ENCODE data around the gene DYRK3. TPM values are rescaled to one million over a fixed set of nuclear protein-coding genes. Genes with fewer than 3 reads are reported as not detected.

Gene DYRK3
- total RNA-seq (ENCODE audit: low replicate concordance) = 21.9 and 22.7 TPM in 2 replicates

DNA sequence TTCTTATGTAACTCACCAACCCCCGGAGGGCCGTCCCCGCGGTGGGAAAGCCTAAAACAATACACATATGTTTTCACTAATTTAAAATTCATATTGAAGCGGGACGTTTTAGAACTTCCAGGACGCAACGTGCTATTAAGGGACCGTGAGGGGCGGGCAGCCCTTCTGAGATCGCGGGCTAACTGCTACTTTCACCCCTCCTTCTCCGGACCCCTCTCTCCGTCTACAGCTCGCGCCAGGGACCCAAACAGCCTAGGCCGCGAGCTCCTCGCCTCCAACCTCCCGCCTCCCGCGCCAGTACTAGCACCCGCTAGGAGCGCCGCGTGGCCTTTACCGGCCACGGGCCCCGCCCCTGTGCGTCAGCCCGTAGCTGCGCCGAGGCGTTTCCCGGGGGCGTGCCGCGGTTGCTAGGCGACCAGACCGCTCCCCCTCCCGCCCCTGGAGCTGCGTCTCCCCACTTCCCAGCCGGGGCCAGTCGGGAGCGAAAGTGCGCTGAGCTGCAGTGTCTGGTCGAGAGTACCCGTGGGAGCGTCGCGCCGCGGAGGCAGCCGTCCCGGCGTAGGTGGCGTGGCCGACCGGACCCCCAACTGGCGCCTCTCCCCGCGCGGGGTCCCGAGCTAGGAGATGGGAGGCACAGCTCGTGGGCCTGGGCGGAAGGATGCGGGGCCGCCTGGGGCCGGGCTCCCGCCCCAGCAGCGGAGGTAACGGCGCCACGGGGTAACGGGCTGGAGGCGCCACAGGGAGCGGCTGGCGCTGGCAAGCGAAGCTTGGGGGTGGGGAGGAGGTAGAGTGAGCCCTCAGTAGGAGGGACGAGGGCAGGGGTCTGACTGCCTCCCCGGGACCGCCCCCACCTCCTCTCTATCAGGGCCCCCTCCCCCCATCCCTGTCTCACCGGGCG is at the start of gene DYRK3:
Gene DYRK3 (plus strand): TSS at position 457 of the 898 bp plus-strand sequence. CDS start 168 bp downstream, at position 625.
- Histone ChIP-seq H3F3A (ENCODE audit: low read depth) (peaks cover 22% of the 10 kb centered on the region), H3K4me1 (peaks cover 23% of the 10 kb centered on the region), H3K4me3 (peak within 1 kb of the TSS; percentile 80), H3K27ac (no peak within 1 kb of the TSS), H3K9me3 (ENCODE audit: low read depth) (no peaks in the 10 kb centered on the region), H3K36me3 (no peaks in the 10 kb centered on the region), H3K79me2 (ENCODE audit: low read depth) (no peaks in the 10 kb centered on the region), H4K20me1 (ENCODE audit: low read depth) (no peaks in the 10 kb centered on the region), H3K9ac (no peak within 1 kb of the TSS), H3K27me3 (peaks cover 6% of the 10 kb centered on the region), H2AFZ (replicated peaks) (peak within 1 kb of the TSS; percentile 93), H3K4me2 (peak within 1 kb of the TSS; percentile 77)
- Mint-ChIP-seq H3K27me3 (ENCODE audit: insufficient read depth, low read depth) (peaks cover 9% of the 10 kb centered on the region), H3K4me1 (peaks cover 32% of the 10 kb centered on the region), H3K27ac (peak within 1 kb of the TSS; percentile 61), H3K9me3 (no peaks in the 10 kb centered on the region), H3K4me3 (peak within 1 kb of the TSS; percentile 92), H3K36me3 (peaks cover 3% of the 10 kb centered on the region)
- no peak for TF ChIP-seq EZH2 (IDR thresholded peaks at IDR 0.05)
- TF ChIP-seq EZH2phosphoT487 (IDR thresholded peaks at IDR 0.05) = no peak
- TF ChIP-seq, protein P1, sequence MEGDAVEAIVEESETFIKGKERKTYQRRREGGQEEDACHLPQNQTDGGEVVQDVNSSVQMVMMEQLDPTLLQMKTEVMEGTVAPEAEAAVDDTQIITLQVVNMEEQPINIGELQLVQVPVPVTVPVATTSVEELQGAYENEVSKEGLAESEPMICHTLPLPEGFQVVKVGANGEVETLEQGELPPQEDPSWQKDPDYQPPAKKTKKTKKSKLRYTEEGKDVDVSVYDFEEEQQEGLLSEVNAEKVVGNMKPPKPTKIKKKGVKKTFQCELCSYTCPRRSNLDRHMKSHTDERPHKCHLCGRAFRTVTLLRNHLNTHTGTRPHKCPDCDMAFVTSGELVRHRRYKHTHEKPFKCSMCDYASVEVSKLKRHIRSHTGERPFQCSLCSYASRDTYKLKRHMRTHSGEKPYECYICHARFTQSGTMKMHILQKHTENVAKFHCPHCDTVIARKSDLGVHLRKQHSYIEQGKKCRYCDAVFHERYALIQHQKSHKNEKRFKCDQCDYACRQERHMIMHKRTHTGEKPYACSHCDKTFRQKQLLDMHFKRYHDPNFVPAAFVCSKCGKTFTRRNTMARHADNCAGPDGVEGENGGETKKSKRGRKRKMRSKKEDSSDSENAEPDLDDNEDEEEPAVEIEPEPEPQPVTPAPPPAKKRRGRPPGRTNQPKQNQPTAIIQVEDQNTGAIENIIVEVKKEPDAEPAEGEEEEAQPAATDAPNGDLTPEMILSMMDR (IDR thresholded peaks at IDR 0.05) = no peak
- DNase-seq (ENCODE audit: low spot score) = peak; percentile 98

DNA sequence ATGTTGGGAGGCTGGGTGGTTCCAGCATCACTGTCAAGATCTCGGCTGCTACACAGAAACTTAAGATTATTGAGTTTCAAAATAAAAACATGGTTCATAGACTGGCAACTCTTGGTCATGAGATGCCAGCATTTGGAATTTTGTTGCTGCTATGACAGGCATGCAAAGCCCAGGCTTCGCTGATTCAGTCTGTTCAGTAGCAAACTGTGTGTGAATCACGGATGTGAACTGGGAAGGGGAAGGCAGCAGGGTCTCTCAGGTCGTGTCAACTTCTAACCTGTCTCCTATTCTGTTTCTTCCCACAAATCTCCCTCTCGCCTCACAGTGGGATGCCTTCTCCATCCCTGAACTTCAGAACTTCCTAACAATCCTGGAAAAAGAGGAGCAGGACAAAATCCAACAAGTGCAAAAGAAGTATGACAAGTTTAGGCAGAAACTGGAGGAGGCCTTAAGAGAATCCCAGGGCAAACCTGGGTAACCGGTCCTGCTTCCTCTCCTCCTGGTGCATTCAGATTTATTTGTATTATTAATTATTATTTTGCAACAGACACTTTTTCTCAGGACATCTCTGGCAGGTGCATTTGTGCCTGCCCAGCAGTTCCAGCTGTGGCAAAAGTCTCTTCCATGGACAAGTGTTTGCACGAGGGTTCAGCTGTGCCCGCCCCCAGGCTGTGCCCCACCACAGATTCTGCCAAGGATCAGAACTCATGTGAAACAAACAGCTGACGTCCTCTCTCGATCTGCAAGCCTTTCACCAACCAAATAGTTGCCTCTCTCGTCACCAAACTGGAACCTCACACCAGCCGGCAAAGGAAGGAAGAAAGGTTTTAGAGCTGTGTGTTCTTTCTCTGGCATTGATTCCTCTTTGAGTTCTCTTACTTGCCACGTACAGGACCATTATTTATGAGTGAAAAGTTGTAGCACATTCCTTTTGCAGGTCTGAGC is 48.6 kb upstream of the DYRK3 start:
- H3K27ac Mint-ChIP-seq = peak overlapping the region; percentile 43
- H3K27ac ChIP-seq = no peak overlapping the region
- TF ChIP-seq EZH2phosphoT487 (IDR thresholded peaks at IDR 0.05) = no peak
- TF ChIP-seq, protein P1 (IDR thresholded peaks at IDR 0.05) = no peak
- no peak for TF ChIP-seq EZH2 (IDR thresholded peaks at IDR 0.05)

DNA sequence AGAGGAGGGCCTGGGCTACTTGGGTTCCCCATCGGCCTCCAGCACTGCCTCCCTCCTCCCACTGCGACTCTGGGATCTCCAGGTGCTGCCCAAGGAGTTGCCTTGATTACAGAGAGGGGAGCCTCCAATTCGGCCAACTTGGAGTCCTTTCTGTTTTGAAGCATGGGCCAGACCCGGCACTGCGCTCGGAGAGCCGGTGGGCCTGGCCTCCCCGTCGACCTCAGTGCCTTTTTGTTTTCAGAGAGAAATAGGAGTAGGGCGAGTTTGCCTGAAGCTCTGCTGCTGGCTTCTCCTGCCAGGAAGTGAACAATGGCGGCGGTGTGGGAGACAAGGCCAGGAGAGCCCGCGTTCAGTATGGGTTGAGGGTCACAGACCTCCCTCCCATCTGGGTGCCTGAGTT is 47.4 kb upstream of the DYRK3 start:
- peak overlapping the region; percentile 49 for H3K27ac ChIP-seq
- H3K4me2 ChIP-seq = no peak overlapping the region
- no peaks in the 10 kb centered on the region for H3K36me3 ChIP-seq
- H3K27me3 ChIP-seq = no peaks in the 10 kb centered on the region
- H4K20me1 ChIP-seq (ENCODE audit: low read depth) = no peaks in the 10 kb centered on the region
- TF ChIP-seq EZH2 (IDR thresholded peaks at IDR 0.05) = no peak
- no peak for TF ChIP-seq EZH2phosphoT487 (IDR thresholded peaks at IDR 0.05)
- TF ChIP-seq, protein P1 (IDR thresholded peaks at IDR 0.05) = no peak
- H2AFZ ChIP-seq (replicated peaks) = no peak overlapping the region
- H3K36me3 Mint-ChIP-seq = peaks cover 18% of the 10 kb centered on the region
- H3K9me3 Mint-ChIP-seq = no peaks in the 10 kb centered on the region
- H3K27me3 Mint-ChIP-seq (ENCODE audit: insufficient read depth, low read depth) = no peaks in the 10 kb centered on the region
- H3K4me3 ChIP-seq = no peak overlapping the region
- H3K9me3 ChIP-seq (ENCODE audit: low read depth) = no peaks in the 10 kb centered on the region
- H3K79me2 ChIP-seq (ENCODE audit: low read depth) = no peaks in the 10 kb centered on the region
- H3K4me3 Mint-ChIP-seq = no peak overlapping the region
- no peak overlapping the region for H3K9ac ChIP-seq
- H3F3A ChIP-seq (ENCODE audit: low read depth) = no peaks in the 10 kb centered on the region
- peaks cover 9% of the 10 kb centered on the region for H3K4me1 ChIP-seq
- no peak overlapping the region for H3K27ac Mint-ChIP-seq
- H3K4me1 Mint-ChIP-seq = peaks cover 4% of the 10 kb centered on the region
- DNase-seq (ENCODE audit: low spot score) = peak; percentile 30

More for the DNA sequence above, 48.6 kb upstream of the DYRK3 start:
- H4K20me1 ChIP-seq (ENCODE audit: low read depth) = no peaks in the 10 kb centered on the region
- no peaks in the 10 kb centered on the region for H3K27me3 ChIP-seq
- H3K4me1 ChIP-seq = peaks cover 9% of the 10 kb centered on the region
- no peaks in the 10 kb centered on the region for H3K79me2 ChIP-seq (ENCODE audit: low read depth)
- no peak overlapping the region for H3K4me2 ChIP-seq
- Mint-ChIP-seq H3K9me3 (no peaks in the 10 kb centered on the region), H3K36me3 (peaks cover 9% of the 10 kb centered on the region), H3K27me3 (ENCODE audit: insufficient read depth, low read depth) (no peaks in the 10 kb centered on the region), H3K4me1 (peaks cover 4% of the 10 kb centered on the region), H3K4me3 (no peak overlapping the region)
- H2AFZ ChIP-seq (replicated peaks) = no peak overlapping the region
- no peak overlapping the region for H3K9ac ChIP-seq
- DNase-seq (ENCODE audit: low spot score) = no peak
- no peaks in the 10 kb centered on the region for H3K36me3 ChIP-seq
- no peaks in the 10 kb centered on the region for H3K9me3 ChIP-seq (ENCODE audit: low read depth)
- no peak overlapping the region for H3K4me3 ChIP-seq
- H3F3A ChIP-seq (ENCODE audit: low read depth) = no peaks in the 10 kb centered on the region
